ENCODE results near the gene SORCS3. TPM values are rescaled to one million over a fixed set of nuclear protein-coding genes. Genes with fewer than 3 reads are reported as not detected.

Gene SORCS3
- polyA plus RNA-seq, 4 donors, result 0.07 to 0.31 TPM; not detected in 2

DNA sequence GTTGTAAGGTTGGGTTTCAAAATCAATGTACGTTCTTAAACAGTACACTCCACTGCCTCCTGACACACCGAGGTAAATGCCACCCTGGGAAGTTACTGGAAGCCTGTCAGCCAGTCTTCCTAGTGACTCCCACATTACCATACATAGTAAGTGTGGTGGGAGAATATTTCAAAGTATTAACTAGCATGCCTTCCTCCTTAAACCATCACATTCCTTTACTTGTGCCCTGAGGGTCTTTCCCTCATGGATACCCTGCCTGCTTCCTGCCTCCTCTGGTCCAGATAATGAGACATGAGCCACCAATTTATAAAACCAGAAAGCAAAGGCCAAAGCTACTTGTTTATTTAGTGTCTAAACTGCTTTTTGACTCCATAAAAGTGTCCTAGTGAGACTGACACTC is 23.3 kb upstream of the SORCS3 start:
- 75 to 82% (median 81%) methylated on average over 2 of the region's 2 CpGs for WGBS, 3 donors
- FAIRE-seq, result no peak

DNA sequence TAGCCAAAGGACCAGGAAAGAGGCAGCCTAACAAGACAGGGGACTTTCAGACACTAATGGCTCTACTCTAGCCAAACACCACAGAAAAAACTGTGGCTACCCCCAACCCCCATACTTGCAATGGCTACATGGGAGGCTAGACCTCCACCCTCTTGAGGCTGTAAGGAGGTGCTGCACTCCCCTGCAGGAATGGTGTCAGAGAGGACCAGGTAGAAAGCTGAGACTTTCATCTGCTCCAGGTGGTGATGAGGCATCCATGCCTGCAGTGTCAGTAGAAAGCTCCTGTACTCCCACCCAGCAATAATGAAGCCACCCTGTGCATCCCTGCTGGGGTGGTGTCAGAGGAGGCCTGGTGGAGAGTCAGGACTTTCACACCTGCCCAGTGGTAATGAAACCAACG is 18.9 kb upstream of the SORCS3 start:
- Histone ChIP-seq H3K9me3 (ENCODE audit: control insufficient read depth in 2 of 2, insufficient read depth in 1 of 2, low read depth in 1 of 2, low read length in 1 of 2) (peaks cover under 1 to 2% of the 10 kb centered on the region in 2 donors), H3K4me3 (ENCODE audit: low read depth in 1 of 3, low read length in 3 of 3) (no peak overlapping the region), H3K27me3 (ENCODE audit: control insufficient read depth in 3 of 3, insufficient read depth in 3 of 3, low read length in 3 of 3) (no peaks in the 10 kb centered on the region), H3K4me1 (ENCODE audit: control insufficient read depth in 3 of 3, insufficient read depth in 2 of 3, low read depth in 1 of 3, low read length in 2 of 3) (no peaks in the 10 kb centered on the region), H3K27ac (ENCODE audit: low read depth in 1 of 3, low read length in 2 of 3) (no peak overlapping the region), H3K36me3 (ENCODE audit: control insufficient read depth in 3 of 3, insufficient read depth in 2 of 3, low read depth in 1 of 3, low read length in 3 of 3) (no peaks in the 10 kb centered on the region)
- FAIRE-seq, result no peak
- no peak for DNase-seq
- WGBS, 3 donors, result 83 to 92% (median 83%) methylated on average over 1 of the region's 1 CpG

More for the DNA sequence above, 23.3 kb upstream of the SORCS3 start:
- no peaks in the 10 kb centered on the region for H3K27me3 ChIP-seq (ENCODE audit: control insufficient read depth in 3 of 3, insufficient read depth in 3 of 3, low read length in 3 of 3)
- H3K36me3 ChIP-seq (ENCODE audit: control insufficient read depth in 3 of 3, insufficient read depth in 2 of 3, low read depth in 1 of 3, low read length in 3 of 3), result no peaks in the 10 kb centered on the region
- H3K4me3 ChIP-seq (ENCODE audit: low read depth in 1 of 3, low read length in 3 of 3), result no peak overlapping the region
- peaks cover 1 to 3% of the 10 kb centered on the region in 2 donors for H3K9me3 ChIP-seq (ENCODE audit: control insufficient read depth in 2 of 2, insufficient read depth in 1 of 2, low read depth in 1 of 2, low read length in 1 of 2)
- DNase-seq, result no peak
- no peaks in the 10 kb centered on the region for H3K4me1 ChIP-seq (ENCODE audit: control insufficient read depth in 3 of 3, insufficient read depth in 2 of 3, low read depth in 1 of 3, low read length in 2 of 3)
- no peak overlapping the region for H3K27ac ChIP-seq (ENCODE audit: low read depth in 1 of 3, low read length in 2 of 3)

- FAIRE-seq (no peak), DNase-seq (peak in 1 of 2 donors; percentile 7)
- no peaks in the 10 kb centered on the region for H3K4me1 ChIP-seq (ENCODE audit: control insufficient read depth in 3 of 3, insufficient read depth in 2 of 3, low read depth in 1 of 3, low read length in 2 of 3)
- no peak overlapping the region for H3K27ac ChIP-seq (ENCODE audit: low read depth in 1 of 3, low read length in 2 of 3)
- no peaks in the 10 kb centered on the region for H3K36me3 ChIP-seq (ENCODE audit: control insufficient read depth in 3 of 3, insufficient read depth in 2 of 3, low read depth in 1 of 3, low read length in 3 of 3)
- 33 to 36% (median 34%) methylated on average over 4 of the region's 4 CpGs for WGBS, 3 donors
- no peak overlapping the region for H3K4me3 ChIP-seq (ENCODE audit: low read depth in 1 of 3, low read length in 3 of 3)
- no peaks in the 10 kb centered on the region for H3K27me3 ChIP-seq (ENCODE audit: control insufficient read depth in 3 of 3, insufficient read depth in 3 of 3, low read length in 3 of 3)
- H3K9me3 ChIP-seq (ENCODE audit: control insufficient read depth in 2 of 2, insufficient read depth in 1 of 2, low read depth in 1 of 2, low read length in 1 of 2), result no peaks in the 10 kb centered on the region
Measured at GRCh38 chr10:104622598-104623209, 18.4 kb upstream of the SORCS3 start.

GRCh38 chr10:104630731-104631130 is 10.4 kb upstream of the SORCS3 start:
- DNase-seq (no peak), FAIRE-seq (no peak)
- Histone ChIP-seq H3K4me3 (ENCODE audit: low read depth in 1 of 3, low read length in 3 of 3) (no peak overlapping the region), H3K9me3 (ENCODE audit: control insufficient read depth in 2 of 2, insufficient read depth in 1 of 2, low read depth in 1 of 2, low read length in 1 of 2) (no peaks in the 10 kb centered on the region), H3K27ac (ENCODE audit: low read depth in 1 of 3, low read length in 2 of 3) (no peak overlapping the region), H3K27me3 (ENCODE audit: control insufficient read depth in 3 of 3, insufficient read depth in 3 of 3, low read length in 3 of 3) (peaks cover 0 to 4% (median 0%) of the 10 kb centered on the region in 3 donors), H3K36me3 (ENCODE audit: control insufficient read depth in 3 of 3, insufficient read depth in 2 of 3, low read depth in 1 of 3, low read length in 3 of 3) (no peaks in the 10 kb centered on the region), H3K4me1 (ENCODE audit: control insufficient read depth in 3 of 3, insufficient read depth in 2 of 3, low read depth in 1 of 3, low read length in 2 of 3) (no peaks in the 10 kb centered on the region)
- WGBS, 3 donors, result 84 to 89% (median 85%) methylated on average over 26 of the region's 26 CpGs

- H3K4me3 ChIP-seq (ENCODE audit: low read depth in 1 of 3, low read length in 3 of 3), result no peak overlapping the region
- no peak for FAIRE-seq
- no peaks in the 10 kb centered on the region for H3K4me1 ChIP-seq (ENCODE audit: control insufficient read depth in 3 of 3, insufficient read depth in 2 of 3, low read depth in 1 of 3, low read length in 2 of 3)
- H3K9me3 ChIP-seq (ENCODE audit: control insufficient read depth in 2 of 2, insufficient read depth in 1 of 2, low read depth in 1 of 2, low read length in 1 of 2), result no peaks in the 10 kb centered on the region
- no peak for DNase-seq
- 49 to 84% (median 61%) methylated on average over 3 of the region's 3 CpGs for WGBS, 3 donors
- no peak overlapping the region for H3K27ac ChIP-seq (ENCODE audit: low read depth in 1 of 3, low read length in 2 of 3)
- peaks cover 0 to 6% (median 0%) of the 10 kb centered on the region in 3 donors for H3K27me3 ChIP-seq (ENCODE audit: control insufficient read depth in 3 of 3, insufficient read depth in 3 of 3, low read length in 3 of 3)
- no peaks in the 10 kb centered on the region for H3K36me3 ChIP-seq (ENCODE audit: control insufficient read depth in 3 of 3, insufficient read depth in 2 of 3, low read depth in 1 of 3, low read length in 3 of 3)
Measured at GRCh38 chr10:104631946-104632345, 9.1 kb upstream of the SORCS3 start.

- FAIRE-seq (no peak), DNase-seq (peak in 1 of 2 donors; percentile 14)
- peaks cover 23 to 55% (median 35%) of the 10 kb centered on the region in 3 donors for H3K27me3 ChIP-seq (ENCODE audit: control insufficient read depth in 3 of 3, insufficient read depth in 3 of 3, low read length in 3 of 3)
- no peaks in the 10 kb centered on the region for H3K36me3 ChIP-seq (ENCODE audit: control insufficient read depth in 3 of 3, insufficient read depth in 2 of 3, low read depth in 1 of 3, low read length in 3 of 3)
- WGBS, 3 donors, result 3 to 11% (median 10%) methylated on average over 40 to 42 of the region's 42 CpGs
- H3K4me1 ChIP-seq (ENCODE audit: control insufficient read depth in 3 of 3, insufficient read depth in 2 of 3, low read depth in 1 of 3, low read length in 2 of 3), result peaks cover 0 to 6% (median 0%) of the 10 kb centered on the region in 3 donors
- H3K9me3 ChIP-seq (ENCODE audit: control insufficient read depth in 2 of 2, insufficient read depth in 1 of 2, low read depth in 1 of 2, low read length in 1 of 2), result no peaks in the 10 kb centered on the region
- H3K4me3 ChIP-seq (ENCODE audit: low read depth in 1 of 3, low read length in 3 of 3), result peak overlapping the region in 1 of 3 donors; percentile 10
- H3K27ac ChIP-seq (ENCODE audit: low read depth in 1 of 3, low read length in 2 of 3), result no peak overlapping the region
Measured at GRCh38 chr10:104638861-104639589, 2.1 kb upstream of the SORCS3 start.

DNA sequence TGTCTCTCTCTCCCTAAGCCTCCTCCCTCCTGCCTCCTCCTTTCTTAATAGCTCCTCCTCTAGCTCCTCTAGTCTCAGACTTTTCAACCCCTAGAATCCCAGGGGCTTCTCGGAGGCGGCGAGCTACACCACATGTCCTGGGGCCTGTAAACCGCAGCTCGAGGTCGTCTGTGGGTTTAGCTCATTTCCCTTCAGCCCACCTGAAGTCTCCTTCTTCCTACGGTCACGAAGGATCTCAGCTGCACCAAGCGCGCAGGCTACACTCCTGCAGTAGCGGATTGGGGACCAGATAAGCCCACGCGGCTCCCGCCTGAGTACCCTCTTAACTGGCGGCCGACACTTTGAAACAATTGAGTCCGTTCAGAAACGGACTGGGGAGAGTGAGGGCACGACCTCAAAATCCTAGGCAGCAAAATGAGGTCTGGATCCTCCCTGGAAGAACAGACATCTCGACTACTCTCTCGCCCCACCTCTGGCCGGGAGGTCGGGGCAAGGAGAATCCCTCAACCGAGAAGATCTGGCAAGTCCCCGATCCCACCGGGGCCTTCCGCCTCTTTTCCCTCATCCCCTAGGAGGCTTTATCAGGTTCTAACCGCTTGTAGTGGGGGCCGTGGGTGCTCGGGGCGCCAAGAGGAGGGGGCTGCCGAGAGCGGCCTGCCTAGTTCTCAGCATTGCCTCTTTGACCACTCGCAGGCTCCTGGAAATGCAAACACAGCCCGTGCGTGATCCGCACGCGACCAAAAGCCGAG is 1.3 kb upstream of the SORCS3 start:
- no peaks in the 10 kb centered on the region for H3K36me3 ChIP-seq (ENCODE audit: control insufficient read depth in 3 of 3, insufficient read depth in 2 of 3, low read depth in 1 of 3, low read length in 3 of 3)
- peak overlapping the region in 1 of 3 donors; percentile 18 for H3K4me3 ChIP-seq (ENCODE audit: low read depth in 1 of 3, low read length in 3 of 3)
- DNase-seq (no peak), FAIRE-seq (no peak)
- H3K9me3 ChIP-seq (ENCODE audit: control insufficient read depth in 2 of 2, insufficient read depth in 1 of 2, low read depth in 1 of 2, low read length in 1 of 2), result no peaks in the 10 kb centered on the region
- 3 to 9% (median 5%) methylated on average over 39 to 40 of the region's 40 CpGs for WGBS, 3 donors
- peaks cover 0 to 6% (median 0%) of the 10 kb centered on the region in 3 donors for H3K4me1 ChIP-seq (ENCODE audit: control insufficient read depth in 3 of 3, insufficient read depth in 2 of 3, low read depth in 1 of 3, low read length in 2 of 3)
- no peak overlapping the region for H3K27ac ChIP-seq (ENCODE audit: low read depth in 1 of 3, low read length in 2 of 3)
- H3K27me3 ChIP-seq (ENCODE audit: control insufficient read depth in 3 of 3, insufficient read depth in 3 of 3, low read length in 3 of 3), result peaks cover 23 to 59% (median 37%) of the 10 kb centered on the region in 3 donors

Data from small intestine (tissue), 7 donors.